ENCODE data around the gene CCDC141.

The CCDC141 gene

GRCh38 chr2:179036353-179036905 is 13.5 kb downstream of the CCDC141 start:
- H3K36me3 ChIP-seq (ENCODE audit: control insufficient read depth, insufficient read depth, low read length) = no peaks in the 10 kb centered on the region
- TF ChIP-seq CTCF (IDR thresholded peaks at IDR 0.05; ENCODE audit: insufficient read depth, low read length, poor library complexity, severe bottlenecking) = no peak
- H3K4me3 ChIP-seq (replicated peaks; ENCODE audit: low read depth, low read length) = no peak overlapping the region
- DNase-seq (ENCODE audit: extremely low read depth, insufficient read length) = no peak
- no peaks in the 10 kb centered on the region for H3K27me3 ChIP-seq (replicated peaks; ENCODE audit: control insufficient read depth, insufficient read depth, low read length)

- H3K36me3 ChIP-seq (ENCODE audit: control insufficient read depth, insufficient read depth, low read length) = no peaks in the 10 kb centered on the region
- TF ChIP-seq CTCF (IDR thresholded peaks at IDR 0.05; ENCODE audit: insufficient read depth, low read length, poor library complexity, severe bottlenecking) = no peak
- DNase-seq (ENCODE audit: extremely low read depth, insufficient read length) = peak; percentile 78
- H3K27me3 ChIP-seq (replicated peaks; ENCODE audit: control insufficient read depth, insufficient read depth, low read length) = no peaks in the 10 kb centered on the region
- peak overlapping the region; percentile 48 for H3K4me3 ChIP-seq (replicated peaks; ENCODE audit: low read depth, low read length)
These were observed 18.1 kb downstream of the CCDC141 start for GRCh38 chr2:179031731-179032408.

GRCh38 chr2:179024445-179024844 is 25.5 kb downstream of the CCDC141 start:
- no peak overlapping the region for H3K4me3 ChIP-seq (replicated peaks; ENCODE audit: low read depth, low read length)
- H3K27me3 ChIP-seq (replicated peaks; ENCODE audit: control insufficient read depth, insufficient read depth, low read length) = no peaks in the 10 kb centered on the region
- no peak for DNase-seq (ENCODE audit: extremely low read depth, insufficient read length)
- no peaks in the 10 kb centered on the region for H3K36me3 ChIP-seq (ENCODE audit: control insufficient read depth, insufficient read depth, low read length)
- no peak for TF ChIP-seq CTCF (IDR thresholded peaks at IDR 0.05; ENCODE audit: insufficient read depth, low read length, poor library complexity, severe bottlenecking)

GRCh38 chr2:179022685-179023084 is 27.3 kb downstream of the CCDC141 start:
- Histone ChIP-seq H3K27me3 (replicated peaks; ENCODE audit: control insufficient read depth, insufficient read depth, low read length) (no peaks in the 10 kb centered on the region), H3K4me3 (replicated peaks; ENCODE audit: low read depth, low read length) (no peak overlapping the region), H3K36me3 (ENCODE audit: control insufficient read depth, insufficient read depth, low read length) (no peaks in the 10 kb centered on the region)
- no peak for DNase-seq (ENCODE audit: extremely low read depth, insufficient read length)
- no peak for TF ChIP-seq CTCF (IDR thresholded peaks at IDR 0.05; ENCODE audit: insufficient read depth, low read length, poor library complexity, severe bottlenecking)

GRCh38 chr2:179021258-179021657 is 28.7 kb downstream of the CCDC141 start:
- DNase-seq (ENCODE audit: extremely low read depth, insufficient read length) = peak; percentile 58
- H3K27me3 ChIP-seq (replicated peaks; ENCODE audit: control insufficient read depth, insufficient read depth, low read length) = no peaks in the 10 kb centered on the region
- H3K36me3 ChIP-seq (ENCODE audit: control insufficient read depth, insufficient read depth, low read length) = no peaks in the 10 kb centered on the region
- no peak overlapping the region for H3K4me3 ChIP-seq (replicated peaks; ENCODE audit: low read depth, low read length)
- TF ChIP-seq CTCF (IDR thresholded peaks at IDR 0.05; ENCODE audit: insufficient read depth, low read length, poor library complexity, severe bottlenecking) = no peak

All from GM06990 (cell line).